ENCODE results near the gene TOPBP1. TPM values are rescaled to one million over a fixed set of nuclear protein-coding genes. Genes with fewer than 3 reads are reported as not detected.
A peak's percentile ranks its signal among the peaks of the same experiment; 100 is the strongest.

The TOPBP1 gene
- total RNA-seq, 1 donor from 2014 or later: 10.0 TPM

DNA sequence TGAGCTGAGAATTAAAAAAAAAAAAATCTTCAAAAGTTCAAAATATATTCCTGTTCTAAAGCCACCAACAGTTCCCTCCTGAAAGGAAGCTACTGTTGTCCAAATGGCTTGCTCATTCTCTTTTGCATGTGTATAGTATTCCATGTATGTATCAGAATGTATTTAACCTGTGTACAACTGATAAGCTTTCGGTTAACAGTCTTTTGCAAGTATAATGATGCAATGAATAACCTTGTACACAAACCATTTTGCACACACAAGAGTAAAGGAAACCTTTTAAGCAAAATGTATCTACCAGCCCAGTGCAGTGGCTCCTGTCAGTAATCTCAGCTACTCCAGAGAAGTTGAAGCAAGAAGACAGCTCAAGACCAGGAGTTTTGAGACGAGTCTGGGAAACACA, 32.6 kb downstream of the TOPBP1 start:
- no peak for DNase-seq
- no peak for ATAC-seq
- intact Hi-C loops (cut with micrococcal nuclease): no loop called here

DNA sequence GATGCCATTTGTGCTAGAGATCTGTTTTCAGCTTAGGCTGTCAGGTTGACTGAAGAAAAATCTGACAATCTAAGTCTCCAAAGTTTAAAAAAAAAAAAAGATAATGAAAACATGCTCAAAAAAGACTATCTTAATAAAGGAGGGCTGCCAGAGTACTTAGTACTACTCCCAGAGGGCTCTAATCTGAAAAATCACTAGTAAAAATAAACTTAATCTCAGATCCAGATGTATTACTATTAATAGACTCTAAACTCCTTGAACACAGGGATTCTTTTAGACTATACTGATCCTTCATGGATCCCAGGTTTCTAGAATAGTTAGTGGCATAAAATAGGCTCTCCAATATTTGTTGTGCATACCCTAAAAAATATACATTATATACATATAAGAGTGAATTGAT, 34.0 kb downstream of the TOPBP1 start:
- intact Hi-C loops (cut with micrococcal nuclease): no loop called here
- DNase-seq (no peak), ATAC-seq (peak; percentile 66)

GRCh38 chr3:133620066-133620784, 41.5 kb downstream of the TOPBP1 start:
- DNase-seq (no peak), ATAC-seq (no peak)
- intact Hi-C loops (cut with micrococcal nuclease): no loop called here

GRCh38 chr3:133611534-133611933, 50.2 kb downstream of the TOPBP1 start:
- intact Hi-C loops (cut with micrococcal nuclease): no loop called here
- DNase-seq (no peak), ATAC-seq (no peak)

DNA sequence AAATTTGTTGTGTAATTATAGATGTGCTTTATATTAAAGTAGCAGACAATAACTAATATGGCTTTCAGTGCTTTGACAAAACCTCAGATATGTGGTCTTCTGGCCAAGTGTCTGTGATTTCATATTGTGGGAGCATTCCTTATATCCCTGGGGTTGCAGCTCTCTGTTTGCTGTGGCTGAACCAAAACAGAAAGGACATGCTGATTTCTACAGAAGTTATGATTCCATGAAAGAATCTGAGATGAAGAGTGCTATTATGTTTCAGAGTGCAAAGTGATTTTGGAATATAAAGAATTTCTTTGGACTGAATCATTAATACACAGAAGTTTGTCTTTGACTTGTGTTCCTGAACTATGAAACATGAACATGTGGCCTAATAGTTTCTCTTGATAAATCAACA, 51.7 kb downstream of the TOPBP1 start:
- ATAC-seq (no peak), DNase-seq (no peak)
- intact Hi-C loops (cut with micrococcal nuclease): no loop called here

GRCh38 chr3:133608388-133608787, 53.4 kb downstream of the TOPBP1 start:
- ATAC-seq (no peak), DNase-seq (no peak)
- intact Hi-C loops (cut with micrococcal nuclease): no loop called here

DNA sequence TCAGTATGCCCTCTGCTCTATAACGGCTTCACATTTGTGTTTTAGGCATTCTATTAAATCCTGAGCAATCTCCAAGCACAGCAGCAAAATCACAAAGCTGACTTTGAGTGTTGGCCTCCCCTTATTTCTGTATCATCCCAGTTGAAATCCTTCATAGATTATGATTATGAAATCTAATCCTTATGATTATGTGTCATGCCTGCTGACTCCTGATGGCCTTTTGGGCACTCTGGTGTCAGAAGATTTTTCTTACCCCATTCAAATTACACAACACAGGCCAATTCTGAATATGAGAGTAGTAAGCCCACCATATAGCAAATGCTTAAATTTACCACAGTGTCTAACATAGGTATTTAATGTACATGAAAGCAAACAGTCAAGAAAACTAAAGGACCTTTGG, 53.9 kb downstream of the TOPBP1 start:
- ATAC-seq: no peak
- intact Hi-C loops (cut with micrococcal nuclease): no loop called here
- no peak for DNase-seq

GRCh38 chr3:133606902-133607301, 54.8 kb downstream of the TOPBP1 start:
- DNase-seq (no peak), ATAC-seq (no peak)
- intact Hi-C loops (cut with micrococcal nuclease): no loop called here

- ATAC-seq (no peak), DNase-seq (no peak)
- intact Hi-C loops (cut with micrococcal nuclease): no loop called here
These were observed 55.4 kb downstream of the TOPBP1 start for GRCh38 chr3:133606342-133606741.

GRCh38 chr3:133600572-133601081, 61.1 kb downstream of the TOPBP1 start:
- intact Hi-C loops (cut with micrococcal nuclease): no loop called here
- DNase-seq: no peak
- ATAC-seq: no peak

GRCh38 chr3:133599280-133599679, 62.5 kb downstream of the TOPBP1 start:
- intact Hi-C loops (cut with micrococcal nuclease): no loop called here
- ATAC-seq (no peak), DNase-seq (no peak)

GRCh38 chr3:133598405-133598804, 63.3 kb downstream of the TOPBP1 start:
- ATAC-seq: no peak
- intact Hi-C loops (cut with micrococcal nuclease): no loop called here
- DNase-seq: no peak

GRCh38 chr3:133595341-133595740, 66.4 kb downstream of the TOPBP1 start:
- intact Hi-C loops (cut with micrococcal nuclease): no loop called here

GRCh38 chr3:133593243-133593642, 68.5 kb downstream of the TOPBP1 start:
- ATAC-seq: no peak
- intact Hi-C loops (cut with micrococcal nuclease): no loop called here

More at GRCh38 chr3:133595341-133595740, 66.4 kb downstream of the TOPBP1 start:
- no peak for DNase-seq
- no peak for ATAC-seq

DNA sequence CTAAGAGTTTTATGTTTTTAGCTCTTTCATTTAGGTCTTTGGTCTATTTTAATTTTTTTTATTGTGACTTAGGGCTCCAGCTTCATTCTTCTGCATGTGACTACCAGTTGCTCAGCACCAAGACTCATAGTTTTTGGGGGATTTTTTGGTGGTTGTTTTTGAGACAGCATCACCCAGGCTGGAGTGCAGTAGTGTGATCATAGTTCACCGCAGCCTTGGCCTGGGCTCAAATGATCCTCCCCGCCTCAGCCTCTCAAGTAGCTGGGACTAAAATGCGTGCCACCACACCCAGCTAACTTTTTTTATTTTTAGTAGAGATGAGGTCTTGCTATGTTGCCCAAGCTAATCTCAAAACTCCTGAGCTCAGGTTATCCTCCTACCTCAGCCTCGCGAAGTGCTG, 68.9 kb downstream of the TOPBP1 start:
- ATAC-seq: no peak
- no peak for DNase-seq
- intact Hi-C loops (cut with micrococcal nuclease): no loop called here

More at GRCh38 chr3:133593243-133593642, 68.5 kb downstream of the TOPBP1 start:
- no peak for DNase-seq

DNA sequence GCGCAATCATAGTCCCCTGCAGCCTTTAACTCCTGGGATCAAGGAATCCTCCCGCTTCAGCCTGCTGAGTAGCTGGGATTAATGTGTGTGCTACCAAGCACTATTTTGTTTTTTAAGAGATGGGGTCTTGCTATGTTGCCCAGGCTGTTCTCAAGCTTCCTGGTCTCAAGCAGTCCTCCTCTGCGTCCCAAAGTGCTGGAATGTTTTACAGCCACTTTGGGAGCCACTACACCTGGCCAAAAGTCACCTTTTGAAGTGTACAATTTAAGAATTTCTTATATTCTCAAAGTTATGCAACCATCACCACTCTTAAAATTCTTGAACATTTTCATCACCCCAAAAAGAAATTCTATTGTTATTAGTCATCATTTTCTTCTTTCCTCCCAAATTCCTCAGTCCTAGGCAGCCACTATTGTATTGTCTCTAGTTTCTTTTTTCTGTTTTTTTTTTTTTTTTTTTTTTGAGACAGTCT, 70.4 kb downstream of the TOPBP1 start:
- DNase-seq (no peak), ATAC-seq (no peak)
- intact Hi-C loops (cut with micrococcal nuclease): no loop called here

GRCh38 chr3:133589503-133589902, 72.2 kb downstream of the TOPBP1 start:
- intact Hi-C loops (cut with micrococcal nuclease): loop anchor here (10.0 kb wide), 1 partner anchor 105 kb away; no protein-coding TSS in a partner anchor
- no peak for DNase-seq
- peak; percentile 75 for ATAC-seq

DNA sequence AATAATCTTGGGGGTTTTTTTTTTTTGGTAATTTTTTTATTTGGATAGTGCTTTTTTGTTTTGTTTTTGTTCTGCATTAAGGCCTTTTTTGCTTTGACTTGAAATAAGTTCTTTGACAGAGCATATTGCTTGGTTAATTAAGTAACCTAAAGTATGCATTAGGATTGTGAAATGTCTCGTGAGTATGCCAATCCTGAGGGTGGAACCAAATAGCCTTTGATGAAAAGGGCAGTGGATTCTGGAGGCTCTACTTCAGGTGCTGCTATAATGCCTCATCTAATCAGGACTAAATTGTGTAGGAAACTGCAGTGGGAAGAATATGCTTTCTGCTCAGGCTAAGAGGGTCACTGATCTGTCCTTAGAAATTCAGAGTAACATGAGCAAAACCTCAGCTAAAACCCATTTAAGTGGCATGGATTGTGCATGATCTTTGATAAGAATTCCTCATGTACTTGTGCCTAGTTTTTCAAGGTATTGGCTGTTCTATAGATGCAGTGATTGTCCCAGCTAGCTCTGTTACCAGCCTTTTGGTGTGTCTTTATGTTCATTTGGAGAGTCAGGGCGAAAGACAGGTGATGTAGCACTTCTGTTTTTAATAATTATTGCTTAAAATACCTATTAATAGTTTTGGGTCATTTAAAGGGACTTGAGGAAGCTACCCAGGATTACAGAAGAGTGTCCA, 72.8 kb downstream of the TOPBP1 start:
- ATAC-seq: no peak
- intact Hi-C loops (cut with micrococcal nuclease): loop anchor here (10.0 kb wide), 1 partner anchor 104 kb away; no protein-coding TSS in a partner anchor
- no peak for DNase-seq

DNA sequence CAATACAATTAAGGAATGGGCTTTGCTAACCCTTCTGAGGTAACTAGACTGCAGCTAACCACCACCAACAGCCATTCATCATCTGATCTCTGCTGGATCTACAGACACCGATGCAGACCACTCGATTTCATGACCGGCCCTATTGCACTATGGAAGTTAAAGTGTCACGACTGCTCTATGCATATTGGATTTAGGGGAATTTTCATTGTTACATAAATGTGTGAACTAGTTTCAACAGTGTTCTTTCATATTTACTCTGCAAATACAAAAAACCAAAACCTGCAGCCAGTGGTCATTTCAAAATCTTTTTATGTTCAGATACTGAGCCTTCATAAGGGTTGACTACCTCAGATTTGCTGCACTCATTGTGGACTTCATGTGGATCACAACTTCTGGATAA, 73.7 kb downstream of the TOPBP1 start:
- DNase-seq (no peak), ATAC-seq (no peak)
- intact Hi-C loops (cut with micrococcal nuclease): loop anchor here (10.0 kb wide), 1 partner anchor 103 kb away; no protein-coding TSS in a partner anchor

DNA sequence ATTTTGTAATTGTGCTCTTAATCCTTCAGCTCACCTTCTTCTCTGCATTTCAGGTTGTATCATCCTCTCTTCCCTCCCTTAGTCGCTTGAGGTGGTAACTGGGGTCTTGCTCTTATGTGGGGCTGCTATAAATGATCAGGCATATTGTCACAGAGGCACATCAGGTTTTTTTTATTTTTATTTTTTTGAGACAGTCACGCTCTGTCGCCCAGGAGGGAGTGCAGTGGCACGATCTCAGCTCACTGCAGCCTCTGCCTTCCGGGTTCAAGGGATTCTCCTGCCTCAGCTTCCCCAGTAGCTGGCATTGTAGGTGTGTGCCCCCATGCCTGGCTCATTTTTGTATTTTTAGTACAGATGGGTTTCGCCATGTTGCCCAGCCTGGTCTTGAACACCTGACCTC, 78.3 kb downstream of the TOPBP1 start:
- ATAC-seq: no peak

More for the DNA sequence above, 78.3 kb downstream of the TOPBP1 start:
- intact Hi-C loops (cut with micrococcal nuclease): loop anchor here (10.0 kb wide), 1 partner anchor 99 kb away; no protein-coding TSS in a partner anchor
- DNase-seq: no peak

Measured in left ventricle myocardium superior (tissue), 1 donor.